HL-60 (cell line): ENCODE results near the gene ZFYVE28.

Source experiments
- DNase-seq, 2 experiments: peaks; one replicate each; pipeline ENCODE4 v3.0.0-alpha.2; 2010 to 2020; ENCODE audit warnings: low read depth in 1 of 2, low spot score in 1 of 2
- H3K27ac ChIP-seq: fragments of 250-450 bp; sonication (Bioruptor Pico); replicated peaks from 2 replicates; pipeline ENCODE4 v1.5.1; 2020; ENCODE audit warnings: mild to moderate bottlenecking, moderate library complexity
- H3K27me3 ChIP-seq: fragments of 250-450 bp; sonication (Bioruptor Pico); 2 replicates; pipeline ENCODE4 v1.5.1; 2021; ENCODE audit warnings: mild to moderate bottlenecking, moderate library complexity; ENCODE audit not compliant: insufficient read depth, poor library complexity, severe bottlenecking
- H3K4me3 ChIP-seq: replicated peaks from 2 replicates; pipeline ENCODE4 v1.5.1; 2011; ENCODE audit warnings: mild to moderate bottlenecking, control low read depth, low read length; ENCODE audit not compliant: insufficient read depth
- GABPA ChIP-seq: IDR thresholded peaks from 2 replicates; pipeline ENCODE4 v1.6.1; 2012; ENCODE audit warnings: low read depth
- POLR2AphosphoS5 ChIP-seq: IDR thresholded peaks from 2 replicates; pipeline ENCODE4 v1.6.1; 2012; ENCODE audit warnings: low read depth
- SPI1 ChIP-seq: IDR thresholded peaks from 2 replicates; pipeline ENCODE4 v1.6.1; 2012; ENCODE audit warnings: low read depth, mild to moderate bottlenecking, borderline replicate concordance
- TF ChIP-seq, protein P1 (sequence below): IDR thresholded peaks from 2 replicates; pipeline ENCODE4 v1.6.1; 2012; ENCODE audit warnings: low read depth; ENCODE audit not compliant: insufficient replicate concordance
- TF ChIP-seq, protein P2 (sequence below): IDR thresholded peaks from one replicate; pipeline ENCODE4 v1.5.1; 2011; ENCODE audit warnings: low read length, control low read depth, inconsistent platforms; ENCODE audit not compliant: insufficient read depth

Gene ZFYVE28

DNA sequence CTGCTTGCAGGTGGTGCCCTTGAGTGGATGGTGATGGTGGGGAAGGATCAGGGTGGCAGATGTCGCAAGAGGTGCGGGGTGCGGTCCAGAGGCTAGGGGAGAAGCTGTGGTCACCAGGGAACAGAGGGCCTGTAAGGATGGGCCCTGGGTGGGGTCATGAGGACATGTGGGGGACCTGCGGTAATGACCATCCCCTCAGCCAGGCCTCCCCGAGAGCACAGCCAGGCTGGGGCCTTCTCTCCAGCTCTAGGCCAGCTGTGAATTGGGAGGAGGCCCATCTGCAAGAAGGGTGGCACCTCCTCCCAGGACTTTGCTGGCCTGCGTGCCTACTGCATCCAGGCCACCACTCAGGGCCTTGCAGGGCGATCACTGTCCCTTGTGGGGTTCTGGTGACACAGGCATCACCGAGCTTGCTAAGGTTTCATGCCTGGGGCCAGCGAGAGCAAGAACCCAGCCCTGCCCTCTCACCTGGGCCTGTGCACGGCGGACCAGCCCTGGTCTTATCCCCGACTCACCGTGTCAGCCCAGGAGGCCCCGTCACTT, 122.5 kb downstream of the ZFYVE28 start:
- Histone ChIP-seq H3K4me3 (no peak overlapping the region), H3K27me3 (no peaks in the 10 kb centered on the region), H3K27ac (no peak overlapping the region)
- TF ChIP-seq SPI1, result no peak
- no peak for TF ChIP-seq GABPA
- TF ChIP-seq, protein P1, sequence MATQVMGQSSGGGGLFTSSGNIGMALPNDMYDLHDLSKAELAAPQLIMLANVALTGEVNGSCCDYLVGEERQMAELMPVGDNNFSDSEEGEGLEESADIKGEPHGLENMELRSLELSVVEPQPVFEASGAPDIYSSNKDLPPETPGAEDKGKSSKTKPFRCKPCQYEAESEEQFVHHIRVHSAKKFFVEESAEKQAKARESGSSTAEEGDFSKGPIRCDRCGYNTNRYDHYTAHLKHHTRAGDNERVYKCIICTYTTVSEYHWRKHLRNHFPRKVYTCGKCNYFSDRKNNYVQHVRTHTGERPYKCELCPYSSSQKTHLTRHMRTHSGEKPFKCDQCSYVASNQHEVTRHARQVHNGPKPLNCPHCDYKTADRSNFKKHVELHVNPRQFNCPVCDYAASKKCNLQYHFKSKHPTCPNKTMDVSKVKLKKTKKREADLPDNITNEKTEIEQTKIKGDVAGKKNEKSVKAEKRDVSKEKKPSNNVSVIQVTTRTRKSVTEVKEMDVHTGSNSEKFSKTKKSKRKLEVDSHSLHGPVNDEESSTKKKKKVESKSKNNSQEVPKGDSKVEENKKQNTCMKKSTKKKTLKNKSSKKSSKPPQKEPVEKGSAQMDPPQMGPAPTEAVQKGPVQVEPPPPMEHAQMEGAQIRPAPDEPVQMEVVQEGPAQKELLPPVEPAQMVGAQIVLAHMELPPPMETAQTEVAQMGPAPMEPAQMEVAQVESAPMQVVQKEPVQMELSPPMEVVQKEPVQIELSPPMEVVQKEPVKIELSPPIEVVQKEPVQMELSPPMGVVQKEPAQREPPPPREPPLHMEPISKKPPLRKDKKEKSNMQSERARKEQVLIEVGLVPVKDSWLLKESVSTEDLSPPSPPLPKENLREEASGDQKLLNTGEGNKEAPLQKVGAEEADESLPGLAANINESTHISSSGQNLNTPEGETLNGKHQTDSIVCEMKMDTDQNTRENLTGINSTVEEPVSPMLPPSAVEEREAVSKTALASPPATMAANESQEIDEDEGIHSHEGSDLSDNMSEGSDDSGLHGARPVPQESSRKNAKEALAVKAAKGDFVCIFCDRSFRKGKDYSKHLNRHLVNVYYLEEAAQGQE, result no peak
- TF ChIP-seq, protein P2, sequence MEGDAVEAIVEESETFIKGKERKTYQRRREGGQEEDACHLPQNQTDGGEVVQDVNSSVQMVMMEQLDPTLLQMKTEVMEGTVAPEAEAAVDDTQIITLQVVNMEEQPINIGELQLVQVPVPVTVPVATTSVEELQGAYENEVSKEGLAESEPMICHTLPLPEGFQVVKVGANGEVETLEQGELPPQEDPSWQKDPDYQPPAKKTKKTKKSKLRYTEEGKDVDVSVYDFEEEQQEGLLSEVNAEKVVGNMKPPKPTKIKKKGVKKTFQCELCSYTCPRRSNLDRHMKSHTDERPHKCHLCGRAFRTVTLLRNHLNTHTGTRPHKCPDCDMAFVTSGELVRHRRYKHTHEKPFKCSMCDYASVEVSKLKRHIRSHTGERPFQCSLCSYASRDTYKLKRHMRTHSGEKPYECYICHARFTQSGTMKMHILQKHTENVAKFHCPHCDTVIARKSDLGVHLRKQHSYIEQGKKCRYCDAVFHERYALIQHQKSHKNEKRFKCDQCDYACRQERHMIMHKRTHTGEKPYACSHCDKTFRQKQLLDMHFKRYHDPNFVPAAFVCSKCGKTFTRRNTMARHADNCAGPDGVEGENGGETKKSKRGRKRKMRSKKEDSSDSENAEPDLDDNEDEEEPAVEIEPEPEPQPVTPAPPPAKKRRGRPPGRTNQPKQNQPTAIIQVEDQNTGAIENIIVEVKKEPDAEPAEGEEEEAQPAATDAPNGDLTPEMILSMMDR, result no peak
- TF ChIP-seq POLR2AphosphoS5, result no peak
- DNase-seq, result no peak

DNA sequence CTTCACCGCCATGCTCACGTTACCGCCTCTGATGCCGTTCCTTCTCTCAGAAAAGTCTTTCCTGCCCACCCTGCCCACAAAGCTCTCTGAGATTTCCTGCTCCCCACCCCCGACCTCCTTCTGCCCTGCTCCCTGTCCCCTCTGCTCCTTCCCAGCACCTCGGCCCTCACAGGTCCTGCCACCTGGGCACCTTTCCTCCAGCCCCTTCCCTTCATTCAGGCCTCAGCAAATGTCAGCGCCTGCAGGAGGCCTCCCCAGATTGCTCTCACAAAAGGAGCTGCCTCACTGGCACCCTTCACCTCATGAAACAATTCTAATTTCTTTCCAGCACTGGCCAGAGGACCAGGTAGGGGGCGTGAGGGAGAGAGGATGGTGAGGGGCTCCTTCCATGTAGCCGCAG, 122.9 kb downstream of the ZFYVE28 start:
- Histone ChIP-seq H3K27ac (no peak overlapping the region), H3K27me3 (no peaks in the 10 kb centered on the region), H3K4me3 (no peak overlapping the region)
- no peak for DNase-seq
- TF ChIP-seq, protein P1, result no peak
- no peak for TF ChIP-seq POLR2AphosphoS5

DNA sequence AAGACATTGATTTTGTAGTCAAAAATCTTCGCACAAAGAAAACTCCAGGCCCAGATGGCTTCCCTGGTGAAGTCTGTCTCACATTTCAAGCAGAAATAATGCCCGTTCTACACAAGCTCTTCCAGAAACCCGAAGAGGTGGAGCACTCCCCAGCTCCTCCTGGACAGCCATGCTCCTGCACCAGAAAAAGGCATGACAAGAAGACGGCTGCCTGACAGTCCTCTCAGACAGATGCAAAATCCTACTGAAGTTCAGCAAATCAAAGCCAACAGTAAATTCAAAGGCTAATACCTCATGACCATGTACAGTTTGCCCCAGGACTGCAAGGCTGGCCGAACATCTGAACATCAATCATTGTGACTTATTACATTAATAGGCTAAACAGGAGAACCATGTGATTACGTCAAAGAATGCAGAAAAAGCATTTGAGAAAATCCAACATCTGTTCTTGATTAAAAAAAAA, 125.8 kb downstream of the ZFYVE28 start:
- no peak for TF ChIP-seq POLR2AphosphoS5
- TF ChIP-seq, protein P2, result no peak
- TF ChIP-seq, protein P1, result no peak
- no peak for TF ChIP-seq SPI1
- TF ChIP-seq GABPA, result no peak
- no peak overlapping the region for H3K4me3 ChIP-seq
- no peak for DNase-seq
- no peak overlapping the region for H3K27ac ChIP-seq
- no peaks in the 10 kb centered on the region for H3K27me3 ChIP-seq
